Limb (tissue), 2 donors: ENCODE results near the gene SH3RF3.

Experiments used
- DNase-seq, 2 donors: peaks; one replicate each; pipeline ENCODE4 v3.0.0-alpha.2; 2016; ENCODE audit errors: extremely low spot score in 2 of 2

SH3RF3 gene

DNA sequence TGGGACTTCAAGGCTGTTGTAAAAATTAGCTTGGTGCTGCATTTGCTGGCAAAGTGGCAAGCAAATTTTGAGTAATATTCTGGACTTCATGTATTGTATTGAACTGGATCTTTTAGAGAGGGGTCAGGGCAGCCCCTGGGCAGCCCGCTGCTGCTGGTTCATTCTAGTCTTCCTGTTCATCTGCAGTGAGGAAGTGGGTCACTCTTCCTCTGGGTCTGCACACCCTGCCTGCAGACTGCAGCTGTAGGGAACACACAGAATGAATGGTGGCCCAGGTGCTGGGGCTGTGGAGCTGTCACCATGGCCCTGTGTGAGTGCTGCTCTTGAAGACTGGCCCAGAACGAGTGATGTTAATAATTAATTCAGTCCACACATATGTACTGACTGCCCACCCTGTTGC lies 9.4 kb downstream of the SH3RF3 start:
- no peak for DNase-seq

DNA sequence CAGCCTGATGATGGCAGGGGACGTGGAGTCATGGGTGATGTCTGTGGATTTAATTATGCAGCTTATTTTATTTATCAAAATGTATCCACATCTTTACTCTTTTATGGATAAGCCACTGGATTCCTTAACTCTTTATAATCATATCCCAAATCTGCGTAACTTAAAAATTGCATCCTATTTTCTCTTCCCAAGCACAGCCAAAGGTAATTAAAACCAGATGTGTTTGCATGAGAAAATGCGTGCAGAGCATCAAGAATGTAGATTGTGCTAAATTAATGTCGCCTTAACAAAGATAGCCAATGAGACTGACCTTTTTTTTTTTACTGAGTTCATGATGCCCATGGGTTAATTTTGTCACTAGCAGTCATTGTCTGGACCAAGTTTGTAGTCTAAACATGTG lies 10.0 kb downstream of the SH3RF3 start:
- no peak for DNase-seq

DNA sequence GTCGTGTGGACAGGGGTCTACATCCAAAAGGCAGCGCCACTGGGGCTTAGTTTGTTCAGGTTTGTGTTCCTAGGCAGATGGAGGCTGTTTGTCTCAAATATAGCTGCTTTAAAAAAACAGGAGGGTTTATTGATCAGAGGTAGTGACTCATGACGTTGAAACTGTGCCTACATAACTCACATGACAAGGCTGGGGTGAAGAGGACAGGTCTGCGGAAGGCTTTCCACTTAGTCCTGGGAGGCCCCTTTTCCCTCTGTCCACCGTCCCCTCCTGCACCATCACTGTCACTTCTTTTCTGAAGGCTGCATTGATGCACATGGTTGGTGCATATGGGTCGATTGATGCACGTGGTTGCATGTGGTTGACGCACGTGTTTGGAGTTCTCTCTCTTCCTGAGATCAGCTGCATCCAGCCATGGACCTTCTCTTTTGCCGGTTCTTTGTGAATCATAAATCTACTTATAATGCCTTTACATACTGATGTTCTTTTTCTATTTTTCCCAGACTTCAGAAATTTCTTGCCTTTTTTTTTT lies 10.9 kb downstream of the SH3RF3 start:
- DNase-seq = no peak

DNA sequence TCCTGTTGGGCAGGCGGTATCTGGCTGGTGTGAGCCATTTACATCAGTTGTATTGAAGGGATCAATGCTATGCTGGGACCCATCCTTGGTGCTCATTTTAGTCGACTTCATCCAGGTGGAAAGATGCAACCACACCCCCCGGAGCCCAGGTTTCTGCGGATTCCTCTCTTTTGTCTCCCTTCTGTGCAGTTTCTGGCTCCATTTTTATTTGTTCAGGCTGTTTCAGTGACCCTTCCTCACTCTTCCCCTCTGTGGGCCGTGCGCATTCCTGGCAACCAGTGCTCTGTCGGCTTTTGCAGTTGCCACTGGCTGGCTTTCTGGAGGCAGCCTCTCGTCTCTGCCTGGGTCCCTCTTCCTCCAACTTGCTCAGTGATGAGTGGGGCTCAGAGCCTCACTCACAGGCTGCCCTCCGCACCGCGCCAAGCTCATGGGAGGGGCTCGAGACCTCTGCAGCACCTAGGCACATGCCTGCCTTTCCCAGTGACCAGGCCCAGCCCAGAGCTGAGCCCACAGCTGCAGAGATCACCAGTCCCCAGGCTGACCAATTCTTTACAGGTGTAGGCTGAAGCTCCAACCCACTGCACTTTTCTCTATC lies 12.1 kb downstream of the SH3RF3 start:
- DNase-seq = no peak

DNA sequence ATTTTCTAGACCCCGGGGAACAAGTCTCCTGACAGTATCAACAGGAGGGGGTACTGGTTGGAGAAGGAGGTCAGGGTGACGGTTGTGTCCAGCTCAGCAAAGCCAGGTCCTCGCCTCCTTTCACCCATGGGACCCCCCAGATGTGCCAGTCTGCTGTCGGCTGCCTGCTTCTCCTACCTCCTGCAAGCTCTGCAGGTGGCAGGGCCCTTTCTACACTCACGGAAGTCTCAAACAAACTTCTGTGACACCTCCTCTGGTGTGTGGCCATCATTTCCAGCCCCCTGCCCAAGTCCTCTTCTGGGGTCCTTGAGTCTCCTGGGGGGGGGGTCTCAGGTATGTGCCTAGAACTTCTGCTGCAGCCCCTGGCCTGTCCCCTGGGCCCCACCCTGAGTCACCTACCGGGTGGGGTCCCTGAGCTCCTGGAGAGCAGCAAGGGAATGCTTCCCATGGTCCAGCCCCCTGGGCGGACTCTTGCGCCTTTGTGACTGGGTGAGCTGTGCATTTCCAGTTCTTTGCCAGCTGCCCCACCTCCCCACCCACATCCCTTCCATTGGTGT lies 12.8 kb downstream of the SH3RF3 start:
- DNase-seq = no peak

DNA sequence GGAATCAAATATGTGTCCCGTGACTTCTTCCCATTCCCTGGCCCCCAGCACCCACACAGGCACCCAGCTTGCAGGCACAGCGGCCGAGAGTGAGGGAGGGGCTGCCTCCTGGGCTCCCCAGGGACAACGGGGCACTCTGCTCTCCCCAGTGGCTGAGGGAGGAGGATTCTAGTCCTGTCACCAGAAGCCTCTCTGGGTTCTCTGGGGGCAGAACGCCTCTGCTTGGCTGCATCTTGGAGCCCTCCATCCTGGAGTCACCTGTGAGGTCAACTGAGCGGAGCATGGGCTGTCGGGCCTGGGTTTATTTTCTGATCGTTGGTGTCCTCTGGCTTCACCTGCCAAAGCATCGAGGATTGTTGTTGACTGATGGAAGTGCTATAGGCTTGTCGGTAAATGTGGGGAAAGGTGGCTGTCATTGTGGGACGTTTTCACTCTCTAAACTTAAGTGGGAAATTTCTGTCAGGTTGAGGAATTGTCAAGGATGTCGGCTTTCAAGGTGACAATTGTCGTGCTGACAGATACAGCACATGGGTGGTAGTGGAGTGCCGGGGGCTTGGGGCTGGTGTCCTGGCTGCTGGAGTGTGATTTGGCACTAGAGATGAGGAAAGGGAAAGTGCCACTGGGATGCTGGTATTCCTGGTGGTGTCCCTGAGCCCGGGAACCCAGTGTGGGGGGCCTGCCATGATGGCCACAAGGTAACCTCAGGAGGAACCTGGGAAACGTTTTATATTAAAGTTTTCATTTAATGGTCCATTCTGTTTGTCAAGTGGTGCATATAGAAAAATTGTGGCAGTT lies 13.6 kb downstream of the SH3RF3 start:
- DNase-seq = no peak

DNA sequence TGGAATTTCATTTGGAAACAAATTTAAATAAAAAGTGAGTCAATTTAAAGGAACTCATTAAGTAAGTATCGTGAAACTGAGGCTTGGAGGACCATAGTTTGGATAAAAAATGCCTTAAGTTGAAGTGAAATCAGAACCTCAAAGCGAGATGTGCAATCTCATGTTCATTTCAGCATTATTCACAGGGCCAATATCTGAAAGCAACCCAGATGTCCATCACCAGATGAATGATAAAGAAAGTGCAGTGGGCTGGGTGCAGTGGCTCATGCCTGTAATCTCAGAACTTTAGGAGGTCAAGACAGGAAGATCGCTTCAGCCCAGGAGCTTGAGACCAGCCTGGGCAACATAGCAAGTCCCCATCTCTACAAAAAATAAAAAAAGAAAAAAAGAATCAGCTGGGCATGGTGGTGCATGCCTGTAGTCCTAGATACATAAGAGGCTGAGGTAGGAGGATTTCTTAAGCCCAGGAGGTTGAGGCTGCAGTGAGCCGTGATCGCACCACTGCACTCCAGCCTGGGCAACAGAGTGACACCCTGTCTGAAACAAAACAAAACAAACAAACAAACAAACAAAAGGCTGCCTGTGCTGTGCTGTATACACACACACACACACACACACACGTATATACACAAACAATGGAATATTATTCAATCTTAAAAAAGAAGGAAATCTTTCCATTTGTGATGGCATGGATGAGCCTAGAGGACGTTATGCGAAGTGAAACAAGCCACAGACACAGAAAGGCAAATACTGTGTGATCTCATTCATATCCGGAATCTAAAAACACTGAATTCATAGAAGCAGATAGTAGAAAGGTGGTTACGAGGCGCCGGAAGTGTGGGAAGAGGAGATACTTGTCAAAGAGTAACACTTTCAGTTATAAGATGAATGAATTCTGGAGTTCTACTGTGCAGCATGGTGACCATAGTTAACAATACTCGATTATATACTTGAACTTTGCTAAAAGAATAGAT lies 14.5 kb downstream of the SH3RF3 start:
- no peak for DNase-seq

DNA sequence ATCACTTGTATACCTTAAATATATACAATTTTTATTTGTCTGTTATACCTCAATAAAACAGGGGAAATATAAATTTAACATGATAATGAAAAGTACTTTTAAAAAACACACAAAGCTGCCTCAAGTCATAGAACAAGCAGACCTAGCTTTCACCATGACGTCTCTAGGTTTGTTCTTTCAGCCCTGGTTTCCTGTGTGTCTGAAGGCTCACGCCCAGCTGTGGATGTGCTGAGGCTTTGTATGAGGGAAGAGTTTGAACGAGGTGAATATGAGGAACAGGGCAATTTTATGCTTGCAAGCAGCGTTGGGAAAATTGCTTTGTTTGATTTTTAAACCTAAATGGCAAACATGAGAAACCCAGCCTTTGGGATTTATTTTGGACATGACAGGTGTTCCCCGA lies 15.3 kb downstream of the SH3RF3 start:
- DNase-seq = no peak

DNA sequence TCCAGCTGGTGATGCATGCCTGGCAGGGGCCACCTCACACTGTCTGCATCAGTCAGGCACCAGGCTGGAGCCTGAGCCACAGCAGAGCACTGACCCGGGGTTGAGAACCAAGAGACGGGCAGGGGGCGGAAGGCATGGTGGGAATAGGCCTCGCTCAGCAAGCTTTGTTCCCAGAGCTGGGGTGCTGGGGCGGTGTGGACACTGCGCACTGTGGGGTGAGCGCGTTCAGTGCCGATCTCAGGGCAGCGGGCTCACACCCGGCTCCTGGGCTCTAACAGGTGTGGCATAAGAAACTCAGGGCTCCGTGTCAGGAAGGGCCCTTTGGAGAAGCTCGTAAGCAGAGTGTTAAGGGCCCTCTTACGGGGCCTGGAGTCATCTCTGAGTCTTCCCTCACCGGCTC lies 15.7 kb downstream of the SH3RF3 start:
- DNase-seq = no peak

DNA sequence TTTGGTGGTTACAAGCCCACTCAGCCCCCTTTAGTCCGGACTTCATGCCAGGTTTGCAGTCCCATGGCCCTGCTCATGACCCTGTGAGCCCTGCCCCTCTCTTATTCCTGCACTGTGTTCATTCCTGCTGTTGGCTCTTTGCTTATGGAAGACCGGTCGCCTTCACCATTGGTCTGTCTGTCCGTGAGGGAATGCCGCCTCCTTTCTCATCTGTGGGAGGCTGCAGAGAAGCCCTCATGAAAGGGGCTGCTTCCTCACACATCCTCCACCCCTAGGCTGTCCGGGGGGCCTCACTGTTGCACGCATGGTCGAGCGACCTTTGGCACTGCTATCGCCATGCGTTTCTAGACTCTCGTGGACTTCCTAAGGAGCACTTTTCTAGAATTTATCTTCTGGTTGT lies 16.3 kb downstream of the SH3RF3 start:
- no peak for DNase-seq

DNA sequence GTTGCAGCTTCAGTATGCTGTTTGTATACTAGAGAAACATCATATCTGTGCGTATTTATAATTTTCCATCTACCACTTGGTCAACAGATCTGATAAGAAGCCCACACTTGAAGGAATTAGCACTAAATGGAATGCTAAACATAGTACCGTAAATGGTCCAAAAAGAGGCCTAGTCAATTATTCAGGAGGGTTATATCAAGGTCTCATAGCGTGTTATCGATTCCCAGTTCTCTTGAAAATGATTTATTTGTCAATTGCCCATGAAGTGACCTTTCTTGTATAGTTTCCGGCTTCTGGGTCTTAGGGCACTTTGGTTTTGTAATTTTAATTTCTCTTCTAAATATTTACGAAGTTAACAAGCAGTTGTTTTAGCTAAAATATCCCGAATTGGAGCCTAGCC lies 18.4 kb downstream of the SH3RF3 start:
- DNase-seq = no peak

DNA sequence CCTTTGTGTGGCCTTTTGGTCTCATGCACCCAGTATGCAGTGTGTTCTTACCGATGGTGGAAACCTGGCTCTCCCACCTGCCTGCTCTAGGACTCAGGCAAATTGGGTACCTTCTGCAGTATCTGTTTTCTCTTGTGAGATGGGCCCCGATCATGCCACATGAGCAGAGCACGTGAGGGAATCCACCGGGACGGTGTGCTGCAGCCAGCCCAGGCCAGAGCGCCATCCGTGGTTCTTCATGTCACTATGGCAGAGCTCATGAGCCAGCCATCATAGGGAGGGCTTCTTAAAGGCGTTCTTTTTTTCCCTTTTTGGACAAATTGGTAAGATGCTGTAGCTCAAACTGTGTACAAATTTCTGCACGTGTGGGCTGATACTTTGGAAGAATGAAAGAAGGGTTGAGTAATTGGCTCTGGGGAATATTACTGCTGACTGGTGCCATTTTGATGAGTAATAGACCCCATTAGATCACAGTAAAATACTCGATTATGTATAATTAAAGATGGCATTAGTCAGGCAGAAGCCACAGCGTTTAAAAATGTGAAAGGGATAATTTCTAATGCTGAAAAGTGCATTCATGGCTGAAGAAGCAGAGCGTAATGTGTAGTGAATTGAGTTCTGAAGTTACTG lies 19.2 kb downstream of the SH3RF3 start:
- DNase-seq = no peak

DNA sequence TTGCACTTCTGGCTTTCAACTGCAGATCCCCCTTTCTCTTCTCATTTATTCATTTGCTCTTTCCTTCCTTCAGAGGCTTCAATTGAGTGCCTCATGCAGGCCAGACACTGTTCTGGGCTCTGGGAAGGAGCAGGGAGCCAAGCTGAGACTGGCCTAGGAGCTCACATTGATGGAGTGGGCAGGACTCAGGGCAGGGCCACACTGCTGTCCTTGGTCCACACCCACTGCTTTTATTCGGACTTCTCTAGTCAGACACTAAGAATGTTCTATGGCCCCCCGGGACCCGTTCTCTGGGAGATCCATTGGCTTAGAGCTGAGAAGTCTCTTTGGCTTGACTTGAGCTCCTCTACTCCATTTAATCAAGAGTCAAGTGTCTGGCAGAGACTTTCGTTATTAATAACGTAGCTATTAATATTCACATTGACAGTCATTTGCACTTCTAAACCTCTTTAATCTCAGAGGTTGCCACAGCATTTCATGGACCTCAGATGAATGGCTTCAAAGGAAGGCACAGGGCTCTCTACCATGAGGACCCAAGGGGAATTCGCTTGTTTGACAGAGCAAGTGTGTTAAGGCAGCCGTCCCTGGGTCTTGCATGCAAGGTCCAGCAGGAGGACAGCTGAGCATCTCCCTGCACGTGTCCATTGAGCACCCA lies 20.1 kb downstream of the SH3RF3 start:
- no peak for DNase-seq

DNA sequence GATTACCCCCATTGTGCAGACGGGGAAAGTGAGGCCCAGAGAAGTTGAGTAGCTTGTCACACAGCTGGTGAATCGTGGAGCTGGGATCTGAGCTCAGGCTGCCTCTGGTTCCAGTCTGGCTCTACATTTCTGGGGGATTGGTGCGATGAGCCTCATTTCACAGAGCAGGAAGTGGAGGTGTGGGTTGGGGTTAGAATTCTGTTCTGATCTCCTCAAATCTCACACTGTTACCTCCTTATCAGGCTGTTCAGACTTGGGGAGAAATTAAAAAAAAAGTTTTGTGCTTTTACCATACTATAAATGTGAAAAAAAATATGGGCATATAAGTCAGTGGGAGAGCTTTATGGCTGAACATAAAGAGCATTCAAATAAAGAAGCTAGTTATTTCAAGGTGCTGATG lies 21.6 kb downstream of the SH3RF3 start:
- no peak for DNase-seq

DNA sequence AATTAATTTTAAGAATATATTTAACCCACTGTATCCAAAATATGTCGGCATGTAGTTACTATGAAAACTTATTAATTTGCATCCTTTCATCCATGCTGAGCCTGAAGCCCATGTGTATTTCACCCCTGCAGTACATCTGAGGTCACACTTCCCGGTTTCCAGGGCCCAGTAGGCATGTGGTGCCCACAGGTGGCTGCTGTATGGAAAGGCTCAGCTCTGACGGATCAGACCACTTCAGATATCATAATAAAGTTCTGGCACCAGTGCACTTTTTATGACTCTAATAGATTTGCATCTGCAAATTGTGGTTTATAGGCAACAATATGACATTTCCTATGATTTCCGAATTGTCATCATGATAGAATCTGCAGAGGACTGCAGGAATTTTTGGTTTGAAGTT lies 22.5 kb downstream of the SH3RF3 start:
- no peak for DNase-seq

DNA sequence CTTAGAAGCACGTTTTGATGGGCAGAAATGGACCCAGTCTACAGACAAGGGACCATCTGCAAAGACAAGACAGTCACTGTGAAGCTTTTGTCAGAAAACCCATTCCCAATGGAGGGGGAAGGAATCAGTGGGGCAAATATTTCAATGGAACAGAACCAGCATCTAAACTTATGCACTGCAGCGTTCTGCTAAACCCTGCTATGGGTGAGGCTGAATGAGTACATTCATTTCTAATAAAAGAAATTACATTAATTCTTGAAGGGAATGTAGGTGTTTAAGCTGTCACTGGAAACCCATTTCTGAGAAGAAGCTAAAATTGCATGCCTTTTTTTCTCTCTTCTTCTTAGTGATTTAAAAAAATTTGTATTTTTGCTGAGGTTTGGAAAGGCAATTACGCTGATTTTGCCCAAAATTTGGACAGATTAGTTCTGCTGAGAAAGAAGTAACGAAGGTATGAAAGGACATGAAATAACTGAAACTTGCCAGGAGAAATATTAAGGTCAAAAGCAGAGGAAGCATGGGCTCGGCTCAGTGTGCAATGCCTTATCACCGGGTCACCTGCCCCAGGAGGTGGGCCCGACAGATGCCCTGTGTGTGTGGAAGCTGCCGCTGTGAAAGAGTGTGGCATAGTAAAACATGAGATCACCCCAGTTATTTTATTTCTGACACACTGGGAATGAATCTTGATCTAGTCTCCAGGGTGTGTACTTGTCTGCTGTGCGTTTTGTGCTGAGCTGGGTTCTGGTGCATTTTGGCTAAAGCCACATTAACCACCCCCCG lies 24.2 kb downstream of the SH3RF3 start:
- DNase-seq = no peak

DNA sequence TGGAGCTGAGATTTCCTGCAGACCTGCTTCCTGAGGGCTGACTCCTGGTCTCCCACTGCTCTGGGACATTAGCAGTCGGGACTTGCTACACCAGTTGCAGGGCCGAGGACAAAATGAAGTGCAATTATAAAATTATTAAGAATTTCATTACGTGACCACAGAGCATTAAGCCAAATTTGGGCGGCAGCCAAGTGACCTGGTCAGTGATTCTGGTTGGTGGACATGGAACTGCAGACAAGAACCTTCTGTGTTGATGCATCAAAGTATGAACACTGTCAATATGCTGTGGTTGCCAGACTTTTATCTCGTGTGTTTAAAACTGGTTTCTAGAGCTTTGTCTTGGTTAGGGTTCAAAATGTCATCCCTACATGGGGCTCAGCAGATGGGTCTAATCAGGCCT lies 24.8 kb downstream of the SH3RF3 start:
- no peak for DNase-seq

DNA sequence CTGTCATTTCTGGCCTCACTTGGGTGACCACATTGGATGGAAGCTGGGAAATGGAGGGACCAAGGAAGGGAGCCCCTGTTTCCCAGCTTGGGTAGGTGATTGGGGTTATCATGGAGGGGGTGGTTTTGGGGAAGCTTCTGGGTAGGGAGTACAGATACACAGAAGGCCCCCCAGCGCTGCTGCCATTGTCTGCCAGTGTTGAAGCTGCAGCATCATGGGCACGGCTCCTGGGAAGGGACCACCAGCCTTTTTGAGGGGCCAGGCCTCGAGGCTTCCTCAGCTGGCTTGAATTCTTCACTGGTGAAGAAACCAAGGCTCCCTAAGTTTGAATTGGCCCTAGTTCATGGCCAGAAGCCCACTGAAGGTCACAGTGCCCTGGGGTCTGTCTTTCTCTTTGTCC lies 25.2 kb downstream of the SH3RF3 start:
- no peak for DNase-seq

DNA sequence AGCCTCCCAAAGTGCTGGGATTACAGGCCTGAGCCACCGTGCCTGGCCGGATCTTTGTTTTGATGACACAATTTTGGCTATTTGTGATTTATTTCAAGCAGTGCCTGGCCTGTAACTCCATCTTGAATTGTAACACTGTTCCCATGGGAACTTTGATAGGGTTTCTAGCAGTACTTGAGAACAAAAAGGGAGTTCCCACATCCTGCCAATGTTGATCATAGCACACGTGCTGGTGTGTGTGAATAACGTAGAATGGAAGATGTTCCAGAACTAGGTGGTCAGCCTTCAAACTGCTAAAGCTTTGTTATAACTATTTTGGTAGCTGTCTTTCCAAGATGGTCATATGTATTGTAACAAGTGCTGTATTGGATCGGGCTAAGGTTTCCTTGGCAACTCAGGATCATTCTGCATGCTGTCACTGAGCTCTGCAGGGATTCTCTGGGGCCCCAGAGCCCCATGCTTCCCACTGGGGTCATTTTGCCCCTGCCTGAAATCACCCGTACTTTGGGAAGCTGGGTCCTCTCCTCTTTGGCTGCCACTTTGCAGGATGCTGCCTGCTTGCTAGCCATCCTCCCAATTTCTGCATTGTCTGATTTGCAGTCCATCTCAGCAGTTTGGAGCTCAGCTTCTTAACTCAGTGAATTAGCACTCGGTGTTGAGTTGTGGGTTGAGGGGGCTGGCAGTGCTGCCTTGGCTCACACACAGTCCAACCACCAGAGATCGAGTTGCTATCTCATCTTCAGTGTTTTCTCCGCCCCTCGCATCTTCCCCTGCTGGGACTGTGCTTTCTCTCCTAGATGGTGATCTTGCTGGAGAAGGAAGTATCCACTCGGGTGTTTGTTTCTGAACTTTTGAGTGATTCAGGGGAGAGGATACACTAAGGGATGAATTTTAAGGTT lies 26.8 kb downstream of the SH3RF3 start:
- no peak for DNase-seq
